WTC11 (cell line): Measurements from ENCODE around the gene SRD5A1. TPM values are rescaled to one million over a fixed set of nuclear protein-coding genes. Genes with fewer than 3 reads are reported as not detected.

ENCODE experiments used
- ATAC-seq: fragments of 200-7000 bp; cut with Tn5 transposase; 2 replicates; pipeline ENCODE4 v1.10.0; 2021; ENCODE audit warnings: mild to moderate bottlenecking, moderate library complexity
- CTCF ChIA-PET: fragments of 300-600 bp; sonication (Branson Sonifier 250); formaldehyde crosslinking; loops from one replicate; lab custom pipeline; 2021; ENCODE audit warnings: antibody characterized with exemption; lab: Charles Lee
- POLR2A ChIA-PET: fragments of 350-600 bp; sonication (Branson Sonifier 250); formaldehyde crosslinking; loops from one replicate; lab custom pipeline; 2021; ENCODE audit warnings: antibody characterized with exemption; lab: Charles Lee
- DNase-seq: peaks from one replicate; pipeline ENCODE4 v3.0.0; 2021; ENCODE audit warnings: low spot score
- H3K27ac Mint-ChIP-seq: 2 replicates; pipeline ENCODE4 v1.8.0; 2021; ENCODE audit warnings: mixed read lengths
- H3K27me3 Mint-ChIP-seq: 2 replicates; pipeline ENCODE4 v1.8.0; 2021; ENCODE audit warnings: low read depth, mild to moderate bottlenecking, moderate library complexity, mixed read lengths
- H3K36me3 Mint-ChIP-seq: 2 replicates; pipeline ENCODE4 v1.8.0; 2021; ENCODE audit warnings: mixed read lengths
- H3K4me1 Mint-ChIP-seq: 2 replicates; pipeline ENCODE4 v1.8.0; 2022; ENCODE audit warnings: mixed read lengths
- H3K4me3 Mint-ChIP-seq: 2 replicates; pipeline ENCODE4 v1.8.0; 2021; ENCODE audit warnings: mild to moderate bottlenecking, moderate library complexity, mixed read lengths
- H3K9me3 Mint-ChIP-seq: 2 replicates; pipeline ENCODE4 v1.8.0; 2021; ENCODE audit warnings: mixed read lengths
- ATF1 ChIP-seq: sonication (generic); formaldehyde crosslinking; IDR thresholded peaks from 2 replicates; pipeline ENCODE4 v1.8.1; 2023; ENCODE audit warnings: mild to moderate bottlenecking, moderate library complexity, missing genetic modification reagents
- ATF6 ChIP-seq: sonication (generic); formaldehyde crosslinking; IDR thresholded peaks from 2 replicates; pipeline ENCODE4 v1.8.1; 2023; ENCODE audit warnings: mild to moderate bottlenecking, missing genetic modification reagents
- CTCF ChIP-seq: fragments of 200-600 bp; IDR thresholded peaks from 2 replicates; pipeline ENCODE4 v1.8.0; 2022; ENCODE audit warnings: antibody characterized with exemption
- ELF4 ChIP-seq: sonication (generic); formaldehyde crosslinking; IDR thresholded peaks from 2 replicates; pipeline ENCODE4 v1.8.1; 2022; ENCODE audit warnings: low read depth, mild to moderate bottlenecking, moderate library complexity, missing genetic modification reagents
- ETV6 ChIP-seq: sonication (generic); formaldehyde crosslinking; IDR thresholded peaks from 2 replicates; pipeline ENCODE4 v1.8.1; 2022; ENCODE audit warnings: mild to moderate bottlenecking, missing genetic modification reagents
- FOXJ3 ChIP-seq: sonication (generic); formaldehyde crosslinking; IDR thresholded peaks from 2 replicates; pipeline ENCODE4 v1.9.0; 2021; ENCODE audit warnings: missing genetic modification reagents, mild to moderate bottlenecking, borderline replicate concordance
- GRHL2 ChIP-seq: fragments of 250-450 bp; sonication (Bioruptor Pico); IDR thresholded peaks from 2 replicates; pipeline ENCODE4 v1.8.0; 2022; ENCODE audit warnings: mild to moderate bottlenecking, moderate library complexity; ENCODE audit not compliant: insufficient replicate concordance, severe bottlenecking
- GTF2I ChIP-seq: fragments of 250-450 bp; sonication (Bioruptor Pico); conservative IDR thresholded peaks from 2 replicates; pipeline ENCODE4 v1.4.0; 2021; ENCODE audit warnings: mild to moderate bottlenecking
- KAT7 ChIP-seq: sonication (generic); formaldehyde crosslinking; IDR thresholded peaks from 2 replicates; pipeline ENCODE4 v1.8.1; 2023; ENCODE audit warnings: missing genetic modification reagents, mild to moderate bottlenecking, borderline replicate concordance
- NFE2L1 ChIP-seq: sonication (generic); formaldehyde crosslinking; IDR thresholded peaks from 2 replicates; pipeline ENCODE4 v1.8.1; 2023; ENCODE audit warnings: missing genetic modification reagents
- NFYB ChIP-seq: sonication (generic); formaldehyde crosslinking; conservative IDR thresholded peaks from 2 replicates; pipeline ENCODE4 v1.8.0; 2022; ENCODE audit warnings: low read depth, missing genetic modification reagents
- NR1H2 ChIP-seq: sonication (generic); formaldehyde crosslinking; IDR thresholded peaks from 2 replicates; pipeline ENCODE4 v1.9.0; 2021; ENCODE audit warnings: mild to moderate bottlenecking, moderate library complexity, missing genetic modification reagents
- PRRX2 ChIP-seq: fragments of 250-450 bp; sonication (Bioruptor Pico); IDR thresholded peaks from 2 replicates; pipeline ENCODE4 v1.8.0; 2021; ENCODE audit warnings: mild to moderate bottlenecking
- SOX15 ChIP-seq: fragments of 250-450 bp; sonication (Bioruptor Pico); IDR thresholded peaks from 2 replicates; pipeline ENCODE4 v1.9.0; 2021; ENCODE audit warnings: mild to moderate bottlenecking
- ZMAT4 ChIP-seq: fragments of 250-450 bp; sonication (Bioruptor Pico); IDR thresholded peaks from 2 replicates; pipeline ENCODE4 v1.9.0; 2021; ENCODE audit warnings: mild to moderate bottlenecking
- total RNA-seq: library from RNA; stranded (reverse); gene quantifications from 3 replicates; pipeline ENCODE4 v1.2.3, GENCODE V29; 2021
- TF ChIP-seq, protein P1 (sequence below): fragments of 250-450 bp; sonication (Bioruptor Pico); IDR thresholded peaks from 2 replicates; pipeline ENCODE4 v1.9.0; 2021; ENCODE audit warnings: mild to moderate bottlenecking
- TF ChIP-seq, protein P2 (sequence below): fragments of 250-450 bp; sonication (Bioruptor Pico); IDR thresholded peaks from 2 replicates; pipeline ENCODE4 v1.9.0; 2021; ENCODE audit warnings: moderate library complexity, mild to moderate bottlenecking, inconsistent platforms, borderline replicate concordance
- TF ChIP-seq, protein P3 (sequence below): sonication (generic); formaldehyde crosslinking; IDR thresholded peaks from 2 replicates; pipeline ENCODE4 v1.8.0; 2023; ENCODE audit warnings: missing genetic modification reagents, mild to moderate bottlenecking, borderline replicate concordance

The SRD5A1 gene
- total RNA-seq, 1 experiment from 2014 or later, result 36.9 TPM

DNA sequence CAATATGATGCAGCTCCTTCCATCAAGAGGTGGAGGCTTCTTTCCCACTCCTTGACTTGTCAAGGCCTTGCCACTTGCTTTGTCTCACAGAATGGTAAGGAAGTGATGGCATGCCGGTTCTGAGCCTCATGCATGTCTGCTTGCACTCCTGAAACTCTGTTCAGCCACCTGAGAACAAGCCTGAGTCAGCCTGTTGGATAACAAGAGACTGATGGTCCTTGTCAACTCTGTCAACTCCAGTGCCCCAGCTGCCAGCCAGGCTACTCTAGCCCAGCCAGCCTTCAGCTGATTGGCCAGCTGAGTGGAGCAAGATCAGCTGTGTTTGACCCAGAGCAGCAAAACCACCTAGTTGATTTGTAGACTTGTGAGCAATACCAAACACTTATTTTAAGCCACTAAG lies 75.6 kb downstream of the SRD5A1 start:
- H3K4me1 Mint-ChIP-seq, result peaks cover 7% of the 10 kb centered on the region
- ChIA-PET POLR2A (no interaction called here), CTCF (interaction anchor here (1.2 kb wide), 1 partner anchor 22 kb away, joined by 3 read pairs; no protein-coding TSS in a partner anchor)
- ATAC-seq (no peak), DNase-seq (no peak)
- no peak overlapping the region for H3K27ac Mint-ChIP-seq
- H3K9me3 Mint-ChIP-seq, result no peaks in the 10 kb centered on the region
- no peaks in the 10 kb centered on the region for H3K36me3 Mint-ChIP-seq
- no peak for TF ChIP-seq PRRX2 (CRISPR knock-in tag)
- no peak for TF ChIP-seq SOX15 (CRISPR knock-in tag)
- TF ChIP-seq ELF4 (CRISPR knock-in tag), result no peak
- TF ChIP-seq FOXJ3 (CRISPR knock-in tag), result no peak
- no peak for TF ChIP-seq NFE2L1 (CRISPR knock-in tag)
- no peak for TF ChIP-seq NR1H2 (CRISPR knock-in tag)
- no peak for TF ChIP-seq GRHL2 (CRISPR knock-in tag)
- no peak for TF ChIP-seq ATF6 (CRISPR knock-in tag)
- no peak for TF ChIP-seq ZMAT4
- TF ChIP-seq KAT7 (CRISPR knock-in tag), result no peak
- TF ChIP-seq NFYB (CRISPR knock-in tag), result no peak
- no peak for TF ChIP-seq ATF1
- TF ChIP-seq, protein P1, sequence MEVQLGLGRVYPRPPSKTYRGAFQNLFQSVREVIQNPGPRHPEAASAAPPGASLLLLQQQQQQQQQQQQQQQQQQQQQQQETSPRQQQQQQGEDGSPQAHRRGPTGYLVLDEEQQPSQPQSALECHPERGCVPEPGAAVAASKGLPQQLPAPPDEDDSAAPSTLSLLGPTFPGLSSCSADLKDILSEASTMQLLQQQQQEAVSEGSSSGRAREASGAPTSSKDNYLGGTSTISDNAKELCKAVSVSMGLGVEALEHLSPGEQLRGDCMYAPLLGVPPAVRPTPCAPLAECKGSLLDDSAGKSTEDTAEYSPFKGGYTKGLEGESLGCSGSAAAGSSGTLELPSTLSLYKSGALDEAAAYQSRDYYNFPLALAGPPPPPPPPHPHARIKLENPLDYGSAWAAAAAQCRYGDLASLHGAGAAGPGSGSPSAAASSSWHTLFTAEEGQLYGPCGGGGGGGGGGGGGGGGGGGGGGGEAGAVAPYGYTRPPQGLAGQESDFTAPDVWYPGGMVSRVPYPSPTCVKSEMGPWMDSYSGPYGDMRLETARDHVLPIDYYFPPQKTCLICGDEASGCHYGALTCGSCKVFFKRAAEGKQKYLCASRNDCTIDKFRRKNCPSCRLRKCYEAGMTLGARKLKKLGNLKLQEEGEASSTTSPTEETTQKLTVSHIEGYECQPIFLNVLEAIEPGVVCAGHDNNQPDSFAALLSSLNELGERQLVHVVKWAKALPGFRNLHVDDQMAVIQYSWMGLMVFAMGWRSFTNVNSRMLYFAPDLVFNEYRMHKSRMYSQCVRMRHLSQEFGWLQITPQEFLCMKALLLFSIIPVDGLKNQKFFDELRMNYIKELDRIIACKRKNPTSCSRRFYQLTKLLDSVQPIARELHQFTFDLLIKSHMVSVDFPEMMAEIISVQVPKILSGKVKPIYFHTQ (CRISPR knock-in tag), result no peak
- TF ChIP-seq, protein P2, sequence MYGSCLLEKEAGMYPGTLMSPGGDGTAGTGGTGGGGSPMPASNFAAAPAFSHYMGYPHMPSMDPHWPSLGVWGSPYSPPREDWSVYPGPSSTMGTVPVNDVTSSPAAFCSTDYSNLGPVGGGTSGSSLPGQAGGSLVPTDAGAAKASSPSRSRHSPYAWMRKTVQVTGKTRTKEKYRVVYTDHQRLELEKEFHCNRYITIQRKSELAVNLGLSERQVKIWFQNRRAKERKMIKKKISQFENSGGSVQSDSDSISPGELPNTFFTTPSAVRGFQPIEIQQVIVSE (CRISPR knock-in tag), result no peak
- TF ChIP-seq GTF2I (CRISPR knock-in tag), result no peak
- TF ChIP-seq CTCF, result no peak
- TF ChIP-seq, all 79 proteins: peak for 0
- Mint-ChIP-seq H3K4me3 (no peak overlapping the region), H3K27me3 (peaks cover 19% of the 10 kb centered on the region)

- H3K27me3 Mint-ChIP-seq, result peaks cover 19% of the 10 kb centered on the region
- H3K4me1 Mint-ChIP-seq, result peaks cover 11% of the 10 kb centered on the region
- TF ChIP-seq ETV6 (CRISPR knock-in tag), result no peak
- TF ChIP-seq, protein P3, sequence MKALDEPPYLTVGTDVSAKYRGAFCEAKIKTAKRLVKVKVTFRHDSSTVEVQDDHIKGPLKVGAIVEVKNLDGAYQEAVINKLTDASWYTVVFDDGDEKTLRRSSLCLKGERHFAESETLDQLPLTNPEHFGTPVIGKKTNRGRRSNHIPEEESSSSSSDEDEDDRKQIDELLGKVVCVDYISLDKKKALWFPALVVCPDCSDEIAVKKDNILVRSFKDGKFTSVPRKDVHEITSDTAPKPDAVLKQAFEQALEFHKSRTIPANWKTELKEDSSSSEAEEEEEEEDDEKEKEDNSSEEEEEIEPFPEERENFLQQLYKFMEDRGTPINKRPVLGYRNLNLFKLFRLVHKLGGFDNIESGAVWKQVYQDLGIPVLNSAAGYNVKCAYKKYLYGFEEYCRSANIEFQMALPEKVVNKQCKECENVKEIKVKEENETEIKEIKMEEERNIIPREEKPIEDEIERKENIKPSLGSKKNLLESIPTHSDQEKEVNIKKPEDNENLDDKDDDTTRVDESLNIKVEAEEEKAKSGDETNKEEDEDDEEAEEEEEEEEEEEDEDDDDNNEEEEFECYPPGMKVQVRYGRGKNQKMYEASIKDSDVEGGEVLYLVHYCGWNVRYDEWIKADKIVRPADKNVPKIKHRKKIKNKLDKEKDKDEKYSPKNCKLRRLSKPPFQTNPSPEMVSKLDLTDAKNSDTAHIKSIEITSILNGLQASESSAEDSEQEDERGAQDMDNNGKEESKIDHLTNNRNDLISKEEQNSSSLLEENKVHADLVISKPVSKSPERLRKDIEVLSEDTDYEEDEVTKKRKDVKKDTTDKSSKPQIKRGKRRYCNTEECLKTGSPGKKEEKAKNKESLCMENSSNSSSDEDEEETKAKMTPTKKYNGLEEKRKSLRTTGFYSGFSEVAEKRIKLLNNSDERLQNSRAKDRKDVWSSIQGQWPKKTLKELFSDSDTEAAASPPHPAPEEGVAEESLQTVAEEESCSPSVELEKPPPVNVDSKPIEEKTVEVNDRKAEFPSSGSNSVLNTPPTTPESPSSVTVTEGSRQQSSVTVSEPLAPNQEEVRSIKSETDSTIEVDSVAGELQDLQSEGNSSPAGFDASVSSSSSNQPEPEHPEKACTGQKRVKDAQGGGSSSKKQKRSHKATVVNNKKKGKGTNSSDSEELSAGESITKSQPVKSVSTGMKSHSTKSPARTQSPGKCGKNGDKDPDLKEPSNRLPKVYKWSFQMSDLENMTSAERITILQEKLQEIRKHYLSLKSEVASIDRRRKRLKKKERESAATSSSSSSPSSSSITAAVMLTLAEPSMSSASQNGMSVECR, result no peak
- H3K36me3 Mint-ChIP-seq, result no peaks in the 10 kb centered on the region
- DNase-seq (no peak), ATAC-seq (no peak)
- no peak overlapping the region for H3K4me3 Mint-ChIP-seq
- no peaks in the 10 kb centered on the region for H3K9me3 Mint-ChIP-seq
- ChIA-PET CTCF (no interaction called here), POLR2A (no interaction called here)
- H3K27ac Mint-ChIP-seq, result no peak overlapping the region
Observed at GRCh38 chr5:6710070-6710469, 76.8 kb downstream of the SRD5A1 start.
